ENCODE results near the gene PTTG1IP. TPM values are rescaled to one million over a fixed set of nuclear protein-coding genes. Genes with fewer than 3 reads are reported as not detected.

The PTTG1IP gene
- total RNA-seq, 6 experiments from 2014 or later = 241 to 290 (median 277) TPM

GRCh38 chr21:44842721-44843445 is 30.6 kb downstream of the PTTG1IP start:
- Mint-ChIP-seq H3K4me1 (ENCODE audit: low read depth) (peaks cover 10% of the 10 kb centered on the region), H3K36me3 (ENCODE audit: low read depth) (no peaks in the 10 kb centered on the region), H3K4me3 (no peak overlapping the region), H3K27ac (no peak overlapping the region), H3K27me3 (ENCODE audit: insufficient read depth) (peaks cover 39% of the 10 kb centered on the region), H3K9me3 (no peaks in the 10 kb centered on the region)
- TF ChIP-seq, protein P1, sequence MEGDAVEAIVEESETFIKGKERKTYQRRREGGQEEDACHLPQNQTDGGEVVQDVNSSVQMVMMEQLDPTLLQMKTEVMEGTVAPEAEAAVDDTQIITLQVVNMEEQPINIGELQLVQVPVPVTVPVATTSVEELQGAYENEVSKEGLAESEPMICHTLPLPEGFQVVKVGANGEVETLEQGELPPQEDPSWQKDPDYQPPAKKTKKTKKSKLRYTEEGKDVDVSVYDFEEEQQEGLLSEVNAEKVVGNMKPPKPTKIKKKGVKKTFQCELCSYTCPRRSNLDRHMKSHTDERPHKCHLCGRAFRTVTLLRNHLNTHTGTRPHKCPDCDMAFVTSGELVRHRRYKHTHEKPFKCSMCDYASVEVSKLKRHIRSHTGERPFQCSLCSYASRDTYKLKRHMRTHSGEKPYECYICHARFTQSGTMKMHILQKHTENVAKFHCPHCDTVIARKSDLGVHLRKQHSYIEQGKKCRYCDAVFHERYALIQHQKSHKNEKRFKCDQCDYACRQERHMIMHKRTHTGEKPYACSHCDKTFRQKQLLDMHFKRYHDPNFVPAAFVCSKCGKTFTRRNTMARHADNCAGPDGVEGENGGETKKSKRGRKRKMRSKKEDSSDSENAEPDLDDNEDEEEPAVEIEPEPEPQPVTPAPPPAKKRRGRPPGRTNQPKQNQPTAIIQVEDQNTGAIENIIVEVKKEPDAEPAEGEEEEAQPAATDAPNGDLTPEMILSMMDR (IDR thresholded peaks at IDR 0.05) = no peak
- DNase-seq = no peak

DNA sequence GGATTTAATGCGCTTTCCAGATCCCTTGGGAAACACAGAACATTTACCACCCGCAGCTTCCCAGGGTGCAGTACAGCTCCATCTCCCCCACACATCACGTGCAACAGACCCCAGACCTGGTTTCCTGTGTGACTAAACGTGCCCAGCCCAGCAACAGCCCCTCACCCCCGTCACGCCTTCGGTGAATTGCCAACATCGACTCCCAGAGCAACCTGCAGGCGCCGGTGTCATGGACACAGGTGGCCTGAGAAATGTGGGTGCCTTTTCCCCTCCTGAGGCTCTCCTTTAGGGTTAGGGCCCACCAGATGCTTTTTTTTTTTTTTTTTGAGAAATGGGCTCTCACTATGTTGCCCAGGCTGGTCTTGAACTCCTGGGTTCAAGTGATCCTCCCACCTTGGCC is 31.4 kb downstream of the PTTG1IP start:
- H3K27ac Mint-ChIP-seq = no peak overlapping the region
- no peaks in the 10 kb centered on the region for H3K9me3 Mint-ChIP-seq
- H3K27me3 Mint-ChIP-seq (ENCODE audit: insufficient read depth) = peaks cover 39% of the 10 kb centered on the region
- H3K4me3 Mint-ChIP-seq = no peak overlapping the region
- no peak for DNase-seq
- no peaks in the 10 kb centered on the region for H3K36me3 Mint-ChIP-seq (ENCODE audit: low read depth)
- H3K4me1 Mint-ChIP-seq (ENCODE audit: low read depth) = peaks cover 10% of the 10 kb centered on the region
- TF ChIP-seq, protein P1 (IDR thresholded peaks at IDR 0.05) = no peak

- Mint-ChIP-seq H3K27ac (no peak overlapping the region), H3K4me3 (no peak overlapping the region), H3K4me1 (ENCODE audit: low read depth) (no peaks in the 10 kb centered on the region; the same call in 1 of the 2 replicates), H3K36me3 (ENCODE audit: low read depth) (no peaks in the 10 kb centered on the region), H3K9me3 (no peaks in the 10 kb centered on the region), H3K27me3 (ENCODE audit: insufficient read depth) (peaks cover 39% of the 10 kb centered on the region)
- DNase-seq = no peak
- TF ChIP-seq, protein P1 (IDR thresholded peaks at IDR 0.05) = no peak
These were observed 32.7 kb downstream of the PTTG1IP start for GRCh38 chr21:44840771-44841170.

DNA sequence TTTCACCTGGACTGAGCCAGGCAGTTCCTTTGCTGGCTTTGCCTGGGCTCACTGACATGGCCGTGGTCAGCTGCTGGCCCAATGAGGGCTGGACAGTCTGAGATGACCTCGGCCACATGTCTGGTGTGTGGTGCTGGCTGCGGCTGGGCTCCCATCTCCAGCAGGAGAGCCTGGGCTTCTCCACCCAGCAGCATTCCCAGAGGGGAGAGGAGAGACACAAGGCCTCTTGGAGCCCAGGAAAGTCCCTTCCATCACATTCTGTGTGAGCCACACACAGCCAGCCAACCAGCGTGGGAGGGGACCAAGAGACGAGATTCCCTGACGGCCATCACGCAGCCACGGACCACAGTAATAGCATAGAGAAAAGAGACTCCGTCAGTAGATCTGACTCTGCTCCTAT is 34.5 kb downstream of the PTTG1IP start:
- TF ChIP-seq, protein P1 (IDR thresholded peaks at IDR 0.05) = no peak
- DNase-seq = no peak
- H3K4me1 Mint-ChIP-seq (ENCODE audit: low read depth) = no peaks in the 10 kb centered on the region; the same call in 1 of the 2 replicates
- H3K27me3 Mint-ChIP-seq (ENCODE audit: insufficient read depth) = peaks cover 33% of the 10 kb centered on the region
- H3K9me3 Mint-ChIP-seq = no peaks in the 10 kb centered on the region
- H3K36me3 Mint-ChIP-seq (ENCODE audit: low read depth) = no peaks in the 10 kb centered on the region
- no peak overlapping the region for H3K27ac Mint-ChIP-seq
- no peak overlapping the region for H3K4me3 Mint-ChIP-seq

GRCh38 chr21:44838039-44838895 is 35.2 kb downstream of the PTTG1IP start:
- no peak for DNase-seq
- H3K4me1 Mint-ChIP-seq (ENCODE audit: low read depth) = no peaks in the 10 kb centered on the region; the same call in 1 of the 2 replicates
- no peaks in the 10 kb centered on the region for H3K9me3 Mint-ChIP-seq
- no peaks in the 10 kb centered on the region for H3K36me3 Mint-ChIP-seq (ENCODE audit: low read depth)
- no peak overlapping the region for H3K27ac Mint-ChIP-seq
- TF ChIP-seq, protein P1 (IDR thresholded peaks at IDR 0.05) = peak; percentile 25; the same call in 1 of the 2 replicates
- no peak overlapping the region for H3K4me3 Mint-ChIP-seq
- peaks cover 27% of the 10 kb centered on the region for H3K27me3 Mint-ChIP-seq (ENCODE audit: insufficient read depth)
